ENCODE results near the gene TRIO.

Gene TRIO

GRCh38 chr5:14269395-14269794 is 126.3 kb downstream of the TRIO start:
- TF ChIP-seq CTCF (IDR thresholded peaks at IDR 0.05; ENCODE audit: insufficient read depth, low read length, poor library complexity, severe bottlenecking), result no peak
- no peak overlapping the region for H3K4me3 ChIP-seq (replicated peaks; ENCODE audit: low read depth, low read length)
- DNase-seq (ENCODE audit: extremely low read depth, insufficient read length), result no peak
- H3K36me3 ChIP-seq (ENCODE audit: control insufficient read depth, insufficient read depth, low read length), result peaks cover 4% of the 10 kb centered on the region
- no peaks in the 10 kb centered on the region for H3K27me3 ChIP-seq (replicated peaks; ENCODE audit: control insufficient read depth, insufficient read depth, low read length)

DNA sequence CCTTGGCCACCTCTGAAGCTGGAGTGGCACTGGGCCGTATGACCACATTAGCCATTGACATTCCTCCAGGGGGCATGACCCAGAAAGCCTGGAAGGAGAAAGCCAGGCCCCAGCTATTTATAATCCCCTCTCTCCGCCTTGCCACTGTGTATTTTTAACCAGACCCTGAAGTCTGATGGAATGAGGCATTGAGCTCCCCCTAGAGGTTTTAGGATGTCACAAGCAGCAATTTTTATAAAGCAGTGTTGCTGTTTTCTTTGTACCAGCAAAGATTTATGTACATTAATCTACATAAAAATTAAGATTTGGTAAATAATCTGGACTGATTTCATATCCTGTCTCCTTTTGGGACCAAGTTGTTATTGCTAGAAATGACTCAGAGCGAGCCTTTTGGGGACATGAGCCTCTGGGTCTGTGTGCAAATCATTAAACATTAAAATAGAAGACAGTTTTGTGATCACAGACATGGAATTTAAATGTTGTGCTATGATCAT is 127.1 kb downstream of the TRIO start:
- H3K4me3 ChIP-seq (replicated peaks; ENCODE audit: low read depth, low read length), result no peak overlapping the region
- H3K36me3 ChIP-seq (ENCODE audit: control insufficient read depth, insufficient read depth, low read length), result peaks cover 4% of the 10 kb centered on the region
- no peak for DNase-seq (ENCODE audit: extremely low read depth, insufficient read length)
- peak; percentile 76 for TF ChIP-seq CTCF (IDR thresholded peaks at IDR 0.05; ENCODE audit: insufficient read depth, low read length, poor library complexity, severe bottlenecking)
- no peaks in the 10 kb centered on the region for H3K27me3 ChIP-seq (replicated peaks; ENCODE audit: control insufficient read depth, insufficient read depth, low read length)

- Histone ChIP-seq H3K4me3 (replicated peaks; ENCODE audit: low read depth, low read length) (no peak overlapping the region), H3K36me3 (ENCODE audit: control insufficient read depth, insufficient read depth, low read length) (peaks cover 4% of the 10 kb centered on the region), H3K27me3 (replicated peaks; ENCODE audit: control insufficient read depth, insufficient read depth, low read length) (no peaks in the 10 kb centered on the region)
- TF ChIP-seq CTCF (IDR thresholded peaks at IDR 0.05; ENCODE audit: insufficient read depth, low read length, poor library complexity, severe bottlenecking), result no peak
- DNase-seq (ENCODE audit: extremely low read depth, insufficient read length), result no peak
These were observed 129.5 kb downstream of the TRIO start for GRCh38 chr5:14272548-14273205.

- Histone ChIP-seq H3K27me3 (replicated peaks; ENCODE audit: control insufficient read depth, insufficient read depth, low read length) (no peaks in the 10 kb centered on the region), H3K36me3 (ENCODE audit: control insufficient read depth, insufficient read depth, low read length) (peaks cover 4% of the 10 kb centered on the region), H3K4me3 (replicated peaks; ENCODE audit: low read depth, low read length) (no peak overlapping the region)
- no peak for TF ChIP-seq CTCF (IDR thresholded peaks at IDR 0.05; ENCODE audit: insufficient read depth, low read length, poor library complexity, severe bottlenecking)
- no peak for DNase-seq (ENCODE audit: extremely low read depth, insufficient read length)
These were observed 130.1 kb downstream of the TRIO start for GRCh38 chr5:14273207-14273767.

DNA sequence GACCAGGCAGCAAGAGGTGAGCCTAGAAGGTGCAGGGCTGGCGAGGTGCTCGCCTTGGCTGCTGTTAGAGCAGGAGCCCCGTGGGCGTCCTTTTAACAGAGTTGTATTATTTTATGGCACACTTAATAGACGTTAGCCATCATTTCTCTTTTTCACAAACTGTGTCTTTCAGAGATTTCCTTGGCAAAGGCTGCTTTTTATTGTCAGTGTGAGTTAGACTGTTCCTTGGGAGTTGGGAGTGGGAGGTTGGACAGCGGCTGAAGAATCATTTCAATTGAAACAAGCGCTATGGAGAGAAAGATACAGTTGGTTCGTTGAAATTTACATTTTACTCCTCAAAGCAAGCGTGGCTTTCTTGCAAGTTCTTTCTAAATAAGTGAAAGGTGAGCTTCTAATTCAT is 133.2 kb downstream of the TRIO start:
- TF ChIP-seq CTCF (IDR thresholded peaks at IDR 0.05; ENCODE audit: insufficient read depth, low read length, poor library complexity, severe bottlenecking), result no peak
- peaks cover 3% of the 10 kb centered on the region for H3K36me3 ChIP-seq (ENCODE audit: control insufficient read depth, insufficient read depth, low read length)
- H3K4me3 ChIP-seq (replicated peaks; ENCODE audit: low read depth, low read length), result no peak overlapping the region
- H3K27me3 ChIP-seq (replicated peaks; ENCODE audit: control insufficient read depth, insufficient read depth, low read length), result no peaks in the 10 kb centered on the region
- no peak for DNase-seq (ENCODE audit: extremely low read depth, insufficient read length)
